Stimulated activated CD4-positive, alpha-beta T cell treated with anti-CD3 and anti-CD28 coated beads, Interleukin-12 subunit alpha, Interleukin-12 subunit beta, amount 100 ng/mL, for 24 hours (primary cell): ENCODE measurements around the gene RGS14.
"Not testable (repeated sequence)": the region's sequence is repeated elsewhere in the genome, so short reads cannot be mapped to it uniquely, and the experiment has no call there.

ENCODE experiments used
- DNase-seq, 2 experiments: peaks; one replicate each; pipeline ENCODE4 v3.0.0-alpha.2; 2020; ENCODE audit warnings: low read depth in 2 of 2

RGS14 gene

GRCh38 chr5:177328545-177329231, 29.0 kb upstream of the RGS14 start:
- no peak for DNase-seq

- DNase-seq = no peak
Measured at GRCh38 chr5:177329883-177330282, 27.8 kb upstream of the RGS14 start.

GRCh38 chr5:177330991-177331842, 26.5 kb upstream of the RGS14 start:
- no peak for DNase-seq

- no peak for DNase-seq
Measured at GRCh38 chr5:177332031-177332895, 25.5 kb upstream of the RGS14 start.

GRCh38 chr5:177332896-177333260, 24.8 kb upstream of the RGS14 start:
- no peak for DNase-seq

- no peak for DNase-seq
Measured at GRCh38 chr5:177333420-177334154, 24.1 kb upstream of the RGS14 start.

GRCh38 chr5:177334155-177334551, 23.6 kb upstream of the RGS14 start:
- DNase-seq = no peak

- no peak for DNase-seq
Measured at GRCh38 chr5:177334781-177335700, 22.7 kb upstream of the RGS14 start.

- DNase-seq = no peak
Measured at GRCh38 chr5:177335701-177336065, 22.0 kb upstream of the RGS14 start.

GRCh38 chr5:177336112-177336511, 21.6 kb upstream of the RGS14 start:
- DNase-seq = no peak

GRCh38 chr5:177336603-177337494, 20.9 kb upstream of the RGS14 start:
- DNase-seq = no peak

- DNase-seq = no peak
Measured at GRCh38 chr5:177338251-177339106, 19.2 kb upstream of the RGS14 start.

- DNase-seq = no peak
Measured at GRCh38 chr5:177339107-177339638, 18.6 kb upstream of the RGS14 start.

GRCh38 chr5:177343000-177343399, 14.7 kb upstream of the RGS14 start:
- not testable (repeated sequence) for DNase-seq

GRCh38 chr5:177343777-177344176, 13.9 kb upstream of the RGS14 start:
- no peak for DNase-seq

GRCh38 chr5:177344891-177345290, 12.8 kb upstream of the RGS14 start:
- DNase-seq = no peak

GRCh38 chr5:177346820-177347219, 10.9 kb upstream of the RGS14 start:
- no peak for DNase-seq

- no peak for DNase-seq
Measured at GRCh38 chr5:177347699-177348098, 10.0 kb upstream of the RGS14 start.

- no peak for DNase-seq
Measured at GRCh38 chr5:177349362-177349647, 8.4 kb upstream of the RGS14 start.
